NCI-H748 (cell line): ENCODE results near the gene MRC1.
"Not testable (repeated sequence)": the region's sequence is repeated elsewhere in the genome, so short reads cannot be mapped to it uniquely, and the experiment has no call there.

Source experiments
- DNase-seq: peaks from one replicate; lab custom pipeline; 2025; ENCODE audit not compliant: unreplicated experiment; lab: John Stamatoyannopoulos, UW

The MRC1 gene

DNA sequence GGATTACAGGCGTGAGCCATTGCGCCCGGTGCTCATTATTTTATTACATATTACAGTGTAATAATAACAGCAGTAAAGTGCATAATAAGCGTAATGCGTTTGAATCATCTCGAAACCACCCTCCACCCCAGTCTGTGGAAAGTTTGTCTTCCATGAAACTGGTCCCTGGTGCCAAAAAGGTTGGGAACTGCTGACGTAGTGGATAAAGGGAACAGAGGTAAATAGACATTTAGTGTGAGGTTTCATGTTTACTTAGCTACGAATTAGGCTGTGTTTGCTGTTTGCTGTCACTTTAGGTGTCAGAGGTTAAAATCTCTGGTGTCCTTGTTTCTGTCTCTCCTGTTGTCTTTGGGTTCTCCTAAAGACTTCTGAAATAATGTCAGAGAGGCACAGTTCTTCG is 82.3 kb downstream of the MRC1 start:
- DNase-seq, result peak; percentile 90

DNA sequence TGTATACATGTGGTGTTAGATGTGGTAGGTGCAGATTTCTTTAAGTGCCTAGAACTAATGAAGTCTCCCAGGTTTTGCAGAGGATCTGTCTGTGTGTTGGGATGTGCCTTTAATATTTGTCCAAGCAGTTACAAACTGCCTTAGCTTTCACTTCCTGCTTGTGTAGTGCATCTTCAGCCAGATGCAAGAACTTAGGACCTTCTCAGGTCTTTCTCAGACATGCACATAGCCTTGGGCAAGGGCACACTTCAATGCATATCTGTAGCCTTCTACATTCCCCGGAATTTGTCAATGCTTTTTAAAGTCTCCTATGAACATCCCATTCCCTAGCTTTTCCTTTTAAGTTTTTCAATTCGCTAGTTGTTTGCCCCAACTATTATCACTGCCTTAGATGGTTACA is 95.4 kb downstream of the MRC1 start:
- DNase-seq, result no peak

- no peak for DNase-seq
Observed at GRCh38 chr10:17905491-17905890, 96.3 kb downstream of the MRC1 start.

- DNase-seq, result no peak
Observed at GRCh38 chr10:17906002-17906401, 96.9 kb downstream of the MRC1 start.

GRCh38 chr10:17907641-17908040 is 98.5 kb downstream of the MRC1 start:
- DNase-seq, result peak; percentile 36

DNA sequence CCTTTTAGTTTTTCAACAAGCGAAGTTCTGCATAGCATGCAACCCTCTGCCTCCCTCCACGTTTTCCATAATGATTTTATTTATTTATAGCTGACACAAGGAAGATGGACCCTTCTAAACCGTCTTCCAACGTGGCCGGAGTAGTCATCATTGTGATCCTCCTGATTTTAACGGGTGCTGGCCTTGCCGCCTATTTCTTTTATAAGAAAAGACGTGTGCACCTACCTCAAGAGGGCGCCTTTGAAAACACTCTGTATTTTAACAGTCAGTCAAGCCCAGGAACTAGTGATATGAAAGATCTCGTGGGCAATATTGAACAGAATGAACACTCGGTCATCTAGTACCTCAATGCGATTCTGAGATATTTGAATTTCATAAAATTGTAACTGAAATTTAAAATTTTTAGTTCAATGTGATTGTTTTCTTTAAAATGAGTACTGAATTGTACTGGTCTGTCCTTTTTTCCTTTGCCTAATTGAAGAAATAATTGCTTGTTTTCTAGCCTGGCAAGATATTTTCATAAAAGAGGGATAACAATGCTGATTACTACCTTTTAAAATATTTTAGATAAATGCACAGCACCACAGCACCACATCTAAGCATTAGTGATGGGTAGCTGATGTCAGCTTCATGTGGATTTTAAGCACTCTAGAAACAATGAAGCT is 101.1 kb downstream of the MRC1 start:
- peak; percentile 68 for DNase-seq

DNA sequence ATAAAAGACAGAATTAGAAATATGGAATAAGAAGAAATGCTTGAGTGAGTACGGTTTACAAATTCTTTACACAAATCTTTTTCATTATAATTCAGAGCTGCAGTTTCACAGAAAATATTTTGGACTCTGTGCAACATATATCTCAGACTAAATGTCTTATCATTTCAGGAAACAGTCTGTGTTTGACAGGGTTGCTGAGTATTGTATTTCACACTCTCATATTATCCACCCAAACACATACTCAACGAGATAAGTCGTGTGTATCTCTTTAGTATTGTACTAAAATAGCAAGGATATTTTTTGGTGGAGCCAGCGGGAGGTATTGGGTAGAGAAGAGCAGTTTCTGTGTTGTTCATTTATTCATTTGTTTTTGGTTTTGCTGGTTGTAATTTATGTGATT is 103.6 kb downstream of the MRC1 start:
- no peak for DNase-seq

GRCh38 chr10:17913604-17914003 is 104.5 kb downstream of the MRC1 start:
- DNase-seq, result no peak

- no peak for DNase-seq
Observed at GRCh38 chr10:17914169-17915045, 105.3 kb downstream of the MRC1 start.

DNA sequence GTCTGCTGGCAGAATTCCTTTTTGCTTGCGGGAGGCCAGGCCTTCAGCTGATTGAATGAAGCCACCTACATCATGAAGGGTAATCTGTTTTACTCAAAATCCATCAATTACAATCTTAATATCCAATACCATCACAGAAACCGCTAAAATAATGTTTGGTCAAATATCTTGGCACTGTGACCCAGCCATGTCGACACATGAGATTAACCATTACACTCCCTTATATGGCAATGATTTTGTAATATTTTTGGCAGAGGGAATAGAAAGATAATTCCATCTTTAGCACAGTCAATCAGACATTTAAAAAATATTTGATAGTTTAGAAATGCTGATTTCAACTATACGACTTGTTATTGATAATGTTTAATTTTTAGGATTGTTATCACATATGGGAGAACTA is 106.0 kb downstream of the MRC1 start:
- DNase-seq, result no peak

DNA sequence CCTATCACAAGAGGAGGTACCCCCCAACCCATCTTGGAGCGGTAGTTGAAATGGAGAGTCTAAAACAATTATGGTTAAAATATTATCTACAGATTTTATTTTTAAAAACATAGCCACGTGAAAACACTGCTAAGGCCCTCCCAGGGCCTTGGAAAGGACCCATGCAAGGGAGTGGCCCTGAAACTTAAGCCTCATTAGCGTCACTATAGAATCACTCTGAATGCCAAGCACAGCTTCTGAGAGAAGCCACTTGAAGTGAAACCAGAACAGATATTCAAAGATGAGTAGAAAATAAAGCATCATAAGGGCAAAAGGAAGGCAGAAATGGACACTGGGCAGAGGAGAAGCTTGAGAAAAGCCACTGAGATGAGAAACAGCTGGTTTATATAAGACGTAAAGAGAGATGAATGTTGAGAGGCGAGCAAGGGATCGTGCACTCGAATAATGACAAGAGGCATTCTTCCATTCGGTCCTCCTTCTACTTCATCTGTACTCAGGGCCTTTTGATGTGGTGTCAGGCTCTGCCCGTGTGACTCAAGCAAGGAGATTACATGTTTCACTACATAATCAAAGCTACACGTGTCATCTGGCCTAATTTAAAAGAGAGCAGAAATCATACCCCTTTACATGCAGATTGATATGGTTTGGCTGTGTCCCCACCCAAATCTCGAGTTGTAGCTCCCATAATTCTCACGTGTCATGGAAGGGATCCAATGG is 109.2 kb downstream of the MRC1 start:
- DNase-seq, result no peak

- DNase-seq, result no peak
Observed at GRCh38 chr10:17921378-17921777, 112.2 kb downstream of the MRC1 start.

DNA sequence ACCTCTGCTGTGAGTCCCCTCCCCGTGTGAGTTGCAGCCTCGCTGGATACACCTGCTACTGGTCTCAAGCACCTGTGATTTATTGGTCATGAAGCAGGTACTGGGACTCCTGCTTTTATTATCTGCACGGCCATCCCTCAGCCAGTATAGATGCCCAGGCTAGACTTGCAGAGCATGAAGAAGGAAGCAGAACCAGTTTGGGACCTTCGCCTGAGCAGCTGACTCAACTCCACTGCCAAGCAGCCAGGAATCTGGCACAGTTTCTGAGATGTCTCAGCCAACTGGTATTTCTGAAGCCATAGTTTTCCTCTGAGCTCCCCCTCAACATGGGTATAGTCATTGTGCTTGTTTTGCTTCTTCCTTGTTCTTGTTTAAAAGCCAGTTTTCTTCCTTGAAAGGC is 114.6 kb downstream of the MRC1 start:
- DNase-seq, result no peak

GRCh38 chr10:17943033-17943745 is 134.0 kb downstream of the MRC1 start:
- no peak for DNase-seq

DNA sequence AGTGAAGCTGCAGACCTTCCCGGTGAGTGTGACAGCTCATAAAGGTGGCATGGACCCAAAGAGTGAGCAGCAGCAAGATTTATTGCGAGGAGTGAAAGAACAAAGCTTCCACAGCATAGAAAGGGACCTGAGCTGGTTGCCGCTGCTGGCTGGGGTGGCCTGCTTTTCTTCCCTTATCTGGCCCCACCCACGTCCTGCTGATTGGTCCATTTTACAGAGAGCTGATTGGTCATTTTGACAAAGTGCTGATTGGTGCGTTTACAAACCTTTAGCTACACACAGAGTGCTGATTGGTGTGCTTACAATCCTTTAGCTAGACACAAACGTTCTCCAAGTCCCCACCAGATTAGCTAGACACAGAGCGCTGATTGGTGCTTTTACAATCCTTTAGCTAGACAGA is 141.1 kb downstream of the MRC1 start:
- not testable (repeated sequence) for DNase-seq

DNA sequence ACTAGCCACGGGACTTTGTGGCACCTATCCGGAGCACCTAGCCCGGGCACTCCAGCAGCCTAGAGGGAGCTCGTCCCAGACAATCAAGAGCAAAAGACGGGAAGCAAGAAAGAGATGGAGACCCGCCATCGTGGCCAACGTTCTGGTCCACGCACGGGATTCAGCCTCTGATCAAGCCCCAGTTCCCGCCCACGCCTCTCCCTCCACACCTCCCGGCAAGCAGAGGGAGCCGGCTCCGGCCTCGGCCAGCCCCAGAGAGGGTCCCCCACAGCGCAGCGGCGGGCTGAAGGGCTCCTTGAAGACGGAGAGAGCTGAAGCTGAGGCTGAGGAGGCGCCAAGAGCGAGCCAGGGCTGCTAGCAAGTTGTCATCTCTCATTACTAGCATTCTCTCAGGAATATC is 141.6 kb downstream of the MRC1 start:
- no peak for DNase-seq

GRCh38 chr10:17951868-17952371 is 142.8 kb downstream of the MRC1 start, which contains the start of gene SLC39A12:
SLC39A12 (plus strand) TSS chr10:17951918; CDS start chr10:17953277, 1,359 bp downstream.
- no peak for DNase-seq

DNA sequence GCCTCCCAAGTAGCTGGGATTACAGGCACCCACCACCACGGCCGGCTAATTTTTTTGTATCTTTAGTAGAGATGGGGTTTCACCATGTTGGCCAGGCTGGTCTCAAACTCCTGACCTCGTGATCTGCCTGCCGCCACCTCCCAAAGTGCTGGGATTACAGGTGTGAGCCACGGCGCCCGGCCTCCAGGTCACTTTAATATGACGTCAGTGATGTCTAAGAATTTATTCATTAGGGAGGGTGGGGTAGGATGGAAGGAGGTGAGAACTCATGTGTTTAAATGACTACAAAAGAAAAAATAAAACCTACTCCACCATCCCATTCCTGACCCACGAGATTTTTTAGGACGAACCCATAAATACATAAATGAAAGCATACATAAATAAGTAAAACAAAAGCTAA is 145.2 kb downstream of the MRC1 start:
- DNase-seq, result not testable (repeated sequence)

DNA sequence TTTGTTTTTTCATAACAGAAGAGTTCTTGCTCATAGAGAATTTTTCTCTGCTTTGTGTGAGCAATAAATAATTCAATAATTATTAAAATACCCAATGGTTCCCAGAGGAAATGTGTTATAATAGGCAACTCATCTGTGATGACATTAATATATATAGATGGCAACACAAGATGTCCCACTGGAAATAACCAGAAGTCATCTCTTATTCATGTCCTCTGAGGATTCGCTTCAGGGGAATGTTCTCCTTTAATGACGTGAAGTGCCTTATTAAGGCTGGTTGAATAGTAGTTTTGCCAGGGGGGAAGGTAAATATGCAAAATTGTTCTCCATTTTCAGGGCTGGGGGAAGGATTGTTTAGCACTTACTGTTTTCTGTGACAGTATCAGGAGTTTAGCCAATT is 145.7 kb downstream of the MRC1 start:
- DNase-seq, result no peak

- DNase-seq, result no peak
Observed at GRCh38 chr10:17958049-17958448, 148.9 kb downstream of the MRC1 start.

DNA sequence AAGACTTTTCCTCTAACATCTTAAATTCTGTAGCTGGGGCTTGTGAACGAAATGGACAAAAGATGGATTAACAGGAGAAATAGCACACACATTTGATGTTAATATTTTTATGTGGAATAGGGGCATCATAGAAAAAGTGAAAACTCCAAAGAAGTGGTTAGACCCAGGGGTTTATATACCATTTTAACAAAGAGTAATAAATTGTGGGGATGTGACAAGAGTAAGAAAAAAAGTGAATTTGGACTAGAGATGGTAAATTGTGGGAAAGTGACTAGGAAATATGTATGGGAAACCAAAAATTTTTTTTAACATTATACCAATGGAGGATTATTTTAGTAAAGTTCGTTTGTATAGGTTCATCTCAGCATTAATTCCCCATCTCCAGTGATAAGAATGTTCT is 150.7 kb downstream of the MRC1 start:
- no peak for DNase-seq
